WI38 (cell line): ENCODE results near the gene TAMM41.
A peak's percentile ranks its signal among the peaks of the same experiment; 100 is the strongest.
"Not testable (repeated sequence)": the region's sequence is repeated elsewhere in the genome, so short reads cannot be mapped to it uniquely, and the experiment has no call there.

Experiments
- H3K4me3 ChIP-seq: 2 replicates; pipeline ENCODE4 v1.5.1; 2011; ENCODE audit warnings: low read depth, mild to moderate bottlenecking, control low read depth, low read length
- TF ChIP-seq, protein P1 (sequence below): IDR thresholded peaks from 2 replicates; pipeline ENCODE4 v1.5.1; 2012; ENCODE audit warnings: low read depth, mild to moderate bottlenecking, control low read depth, low read length

Gene TAMM41

DNA sequence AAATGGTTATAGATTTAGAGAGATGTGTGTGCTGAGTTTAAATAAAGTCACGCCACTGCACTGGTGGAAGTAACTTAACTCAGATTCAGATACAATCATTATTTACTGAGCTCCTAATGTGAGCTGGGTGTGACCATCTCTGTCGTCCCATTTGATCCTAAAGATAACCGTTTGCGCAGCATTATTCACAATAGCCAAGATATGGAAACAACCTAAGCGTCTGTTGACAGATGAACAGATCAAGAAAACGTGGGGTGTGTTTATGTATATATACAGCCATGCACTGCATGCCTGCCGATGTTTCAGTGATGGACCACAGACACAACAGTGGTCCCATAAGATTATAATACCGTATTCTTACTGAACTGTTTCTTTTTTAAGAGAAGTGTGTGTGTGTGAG, 71.2 kb downstream of the TAMM41 start:
- no peak overlapping the region for H3K4me3 ChIP-seq
- TF ChIP-seq, protein P1, sequence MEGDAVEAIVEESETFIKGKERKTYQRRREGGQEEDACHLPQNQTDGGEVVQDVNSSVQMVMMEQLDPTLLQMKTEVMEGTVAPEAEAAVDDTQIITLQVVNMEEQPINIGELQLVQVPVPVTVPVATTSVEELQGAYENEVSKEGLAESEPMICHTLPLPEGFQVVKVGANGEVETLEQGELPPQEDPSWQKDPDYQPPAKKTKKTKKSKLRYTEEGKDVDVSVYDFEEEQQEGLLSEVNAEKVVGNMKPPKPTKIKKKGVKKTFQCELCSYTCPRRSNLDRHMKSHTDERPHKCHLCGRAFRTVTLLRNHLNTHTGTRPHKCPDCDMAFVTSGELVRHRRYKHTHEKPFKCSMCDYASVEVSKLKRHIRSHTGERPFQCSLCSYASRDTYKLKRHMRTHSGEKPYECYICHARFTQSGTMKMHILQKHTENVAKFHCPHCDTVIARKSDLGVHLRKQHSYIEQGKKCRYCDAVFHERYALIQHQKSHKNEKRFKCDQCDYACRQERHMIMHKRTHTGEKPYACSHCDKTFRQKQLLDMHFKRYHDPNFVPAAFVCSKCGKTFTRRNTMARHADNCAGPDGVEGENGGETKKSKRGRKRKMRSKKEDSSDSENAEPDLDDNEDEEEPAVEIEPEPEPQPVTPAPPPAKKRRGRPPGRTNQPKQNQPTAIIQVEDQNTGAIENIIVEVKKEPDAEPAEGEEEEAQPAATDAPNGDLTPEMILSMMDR: no peak

DNA sequence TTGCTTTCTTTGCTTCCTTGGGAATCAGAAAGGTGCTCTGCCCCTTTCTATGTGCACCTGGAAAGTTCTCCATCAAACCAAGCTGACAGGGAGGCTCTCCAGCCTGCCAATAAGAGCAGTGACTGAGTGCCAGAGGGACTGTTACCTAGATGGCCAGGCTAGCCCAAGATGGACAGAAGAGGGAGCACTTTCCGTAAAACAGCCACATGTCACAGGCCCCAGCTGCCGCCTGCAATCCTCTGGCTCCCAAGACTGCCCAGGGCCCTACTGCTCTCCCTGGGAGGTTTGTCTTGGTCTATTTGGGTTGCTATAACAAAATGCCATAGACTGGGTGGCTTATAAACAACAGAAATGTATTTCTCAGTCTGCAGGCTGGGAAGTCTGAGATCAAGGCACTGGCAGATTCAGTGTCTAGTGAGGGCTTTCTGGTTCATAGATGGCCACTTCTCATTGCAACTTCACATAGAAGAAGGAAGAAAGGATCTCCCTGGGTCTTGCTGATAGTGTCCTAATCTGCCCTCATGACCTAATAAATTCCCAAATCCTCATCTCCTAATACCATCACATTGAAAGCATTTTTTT, 72.3 kb downstream of the TAMM41 start:
- TF ChIP-seq, protein P1: peak; percentile 57
- no peak overlapping the region for H3K4me3 ChIP-seq

DNA sequence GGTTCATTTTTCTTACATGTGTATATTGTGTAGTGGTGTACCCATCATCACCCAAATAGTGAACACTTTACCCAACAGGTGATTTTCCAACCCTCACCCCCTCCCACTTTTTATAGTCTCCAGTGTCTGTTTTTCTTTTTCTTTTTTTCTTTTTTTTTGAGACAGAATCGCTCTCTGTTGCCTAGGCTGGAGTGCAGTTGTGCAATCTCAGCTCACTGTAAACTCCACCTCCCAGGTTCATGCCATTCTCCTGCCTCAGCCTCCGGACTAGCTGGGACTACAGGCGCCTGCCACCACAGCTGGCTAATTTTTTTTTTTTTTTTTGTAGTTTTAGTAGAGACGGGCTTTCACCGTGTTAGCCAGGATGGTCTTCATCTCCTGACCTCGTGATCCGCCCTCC, 74.8 kb downstream of the TAMM41 start:
- H3K4me3 ChIP-seq: not testable (repeated sequence)

DNA sequence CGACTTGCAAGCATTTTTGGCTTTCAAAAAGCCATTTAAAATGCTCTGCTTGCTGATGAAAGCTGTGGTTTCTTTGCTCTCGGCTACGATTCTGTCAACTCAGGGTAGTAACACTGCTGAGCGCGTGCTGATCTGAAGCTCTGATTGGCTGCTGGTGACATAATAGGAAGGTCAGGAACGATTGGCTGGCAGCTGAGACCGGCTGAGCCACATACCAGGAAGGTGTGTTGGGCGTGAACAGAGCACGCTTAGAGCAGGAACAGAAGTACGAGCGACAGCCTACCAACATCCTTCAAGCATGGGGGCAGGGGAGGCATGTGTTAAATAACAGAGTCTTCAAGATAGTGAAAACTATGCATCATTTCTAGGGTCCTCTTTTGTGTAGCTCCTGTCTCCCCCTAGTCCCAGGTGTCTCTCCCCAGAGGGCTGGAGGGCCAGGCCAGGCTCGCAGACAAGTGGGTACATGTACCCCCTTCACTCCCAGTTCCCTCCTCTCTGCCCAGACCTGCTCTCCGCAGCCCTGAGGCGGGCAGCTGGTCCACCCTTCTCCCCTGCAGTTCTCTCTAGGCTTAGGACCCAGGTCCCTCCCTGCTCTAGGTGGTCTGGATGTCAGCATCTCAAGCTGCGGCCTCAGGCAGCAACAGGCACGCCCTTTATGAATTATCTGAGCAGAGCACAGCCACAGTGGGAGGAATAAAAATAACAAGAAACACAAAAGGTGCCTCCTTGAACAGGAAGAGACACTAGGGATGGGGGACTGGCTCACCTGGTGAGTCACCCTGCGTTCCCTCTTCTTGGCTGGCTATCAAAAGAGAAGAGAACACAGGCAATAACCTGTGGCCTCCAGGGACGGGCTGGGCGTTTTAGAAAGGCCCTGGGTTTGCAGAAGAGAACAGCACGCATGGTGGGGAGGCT, 76.0 kb downstream of the TAMM41 start:
- peak overlapping the region; percentile 16 for H3K4me3 ChIP-seq
- TF ChIP-seq, protein P1: no peak

DNA sequence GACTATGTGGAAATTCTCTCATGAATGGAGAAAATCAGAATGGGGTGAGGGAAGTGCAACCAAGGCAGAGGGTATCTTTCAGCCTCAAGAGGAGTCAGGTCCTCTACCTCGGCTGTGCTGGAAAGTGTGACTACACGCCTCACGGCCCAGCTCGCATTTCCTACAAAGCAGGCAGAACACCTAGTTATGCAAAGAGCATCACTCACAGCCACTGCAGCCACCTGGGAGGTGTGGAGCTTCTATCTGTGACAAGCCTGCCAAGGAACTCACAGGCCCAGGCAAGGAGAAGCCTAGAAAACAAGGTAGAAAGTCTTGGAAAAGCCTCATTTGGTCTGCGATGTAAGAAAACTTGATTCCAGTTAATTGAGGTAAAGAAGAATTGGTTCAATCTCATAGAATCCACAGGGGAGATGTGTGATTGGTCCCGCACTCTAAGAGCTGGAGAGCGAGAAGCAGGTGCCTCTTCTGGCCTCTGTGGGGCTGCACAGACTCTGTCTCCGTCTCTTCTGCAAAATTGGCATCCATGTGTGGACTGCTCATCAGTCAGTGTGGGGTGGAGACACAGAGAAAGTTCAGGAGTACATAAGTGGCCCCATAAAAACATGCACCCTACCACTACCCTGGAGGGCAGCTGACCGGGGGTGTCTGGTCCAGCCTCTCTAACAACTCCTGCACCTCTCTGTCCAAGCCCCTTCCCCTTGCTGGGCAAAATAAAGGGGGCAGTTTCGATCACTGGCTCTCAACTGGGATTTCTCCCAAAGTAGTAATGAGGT, 76.8 kb downstream of the TAMM41 start:
- TF ChIP-seq, protein P1: no peak
- peak overlapping the region; percentile 16 for H3K4me3 ChIP-seq

DNA sequence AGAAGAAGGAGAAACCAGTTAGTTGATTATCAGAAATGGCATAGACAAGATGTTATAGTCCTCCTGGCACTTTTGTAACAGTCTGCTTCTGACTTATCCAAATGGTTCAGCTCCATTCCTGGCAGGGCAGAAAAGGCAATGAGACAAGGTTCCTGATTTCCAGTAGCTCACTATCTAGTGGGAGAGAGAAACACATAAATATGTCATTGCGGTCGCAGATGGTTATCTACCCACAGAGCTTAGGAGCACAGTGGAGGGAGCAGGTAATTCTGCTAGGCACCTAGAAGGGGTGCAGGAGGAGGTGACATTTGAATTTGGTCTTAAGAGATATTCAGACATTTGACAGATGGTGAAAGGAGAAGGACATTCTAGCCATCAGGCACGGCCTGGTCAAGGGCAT, 78.1 kb downstream of the TAMM41 start:
- TF ChIP-seq, protein P1: no peak

DNA sequence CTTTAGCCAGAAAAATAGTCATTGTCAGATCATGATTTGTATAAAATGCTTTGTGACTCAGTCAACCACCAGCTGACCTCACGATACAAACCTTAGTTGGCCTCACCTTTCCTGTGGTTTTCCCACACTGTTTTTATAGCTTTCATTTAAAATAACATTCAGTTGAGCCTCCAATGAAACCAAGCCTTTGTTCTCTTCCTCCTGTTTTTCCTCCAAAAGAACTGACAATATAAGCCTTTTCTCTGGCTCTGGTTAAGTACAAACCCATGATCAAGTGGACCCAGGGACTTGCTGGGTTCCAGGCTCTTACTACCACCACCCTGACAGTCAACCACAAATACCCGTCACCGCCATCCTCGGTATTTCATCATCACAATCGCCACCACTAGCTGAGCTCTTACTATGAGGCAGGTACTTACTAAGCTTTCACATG, 81.7 kb downstream of the TAMM41 start:
- TF ChIP-seq, protein P1: no peak

More for the DNA sequence above, 78.1 kb downstream of the TAMM41 start:
- H3K4me3 ChIP-seq: no peak overlapping the region

More for the DNA sequence above, 81.7 kb downstream of the TAMM41 start:
- H3K4me3 ChIP-seq: no peak overlapping the region
